ENCODE measurements around the gene TCF3. TPM values are rescaled to one million over a fixed set of nuclear protein-coding genes. Genes with fewer than 3 reads are reported as not detected.
"Not testable (repeated sequence)": the region's sequence is repeated elsewhere in the genome, so short reads cannot be mapped to it uniquely, and the experiment has no call there.

TCF3 gene
- total RNA-seq, 5 donors from 2014 or later (not counting 1 experiment from before 2014, with no cell fraction given), result 63.3 to 107 (median 94.6) TPM

DNA sequence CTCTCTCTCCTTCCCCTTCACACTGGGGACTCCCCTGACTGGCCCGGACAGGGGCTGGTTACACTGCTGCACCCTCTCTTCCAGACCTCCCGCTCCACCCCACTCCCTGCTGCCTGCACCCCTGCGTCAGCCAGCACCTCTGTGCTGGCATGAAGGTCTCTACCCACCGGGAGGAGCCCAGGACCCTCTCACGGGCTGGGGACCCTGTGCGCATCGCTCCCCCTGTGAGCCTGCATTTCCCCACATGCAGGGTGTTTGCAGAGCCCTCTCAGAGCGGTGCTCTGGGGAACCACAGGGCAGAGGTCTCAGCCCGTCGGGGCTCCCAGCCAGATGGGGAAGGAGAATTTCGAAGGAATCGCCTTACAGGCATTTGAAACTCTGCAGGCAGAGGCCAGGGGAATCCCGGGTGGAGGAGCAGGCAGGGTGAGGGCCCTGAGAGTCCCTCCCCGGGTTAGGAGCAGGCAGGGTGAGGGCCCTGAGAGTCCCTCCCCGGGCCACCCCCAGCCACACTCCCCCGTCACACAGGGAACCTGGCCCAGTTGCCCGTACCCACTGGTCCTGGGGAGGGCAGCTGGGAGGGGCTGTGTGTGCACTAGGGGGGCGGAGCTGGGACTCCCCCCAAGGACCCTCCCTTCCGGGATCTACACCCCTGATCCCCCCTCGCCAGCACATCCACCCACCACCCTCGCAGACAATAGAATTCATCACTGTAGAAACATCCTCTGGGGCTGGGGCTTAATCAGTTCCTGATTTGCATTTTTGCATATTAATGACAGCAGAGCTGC, 16.3 kb upstream of the TCF3 start:
- peak overlapping the region in 1 of 2 donors; percentile 40 for H3K27ac Mint-ChIP-seq
- ChIA-PET CTCF (interaction anchor here in 1 of 2 donors (0.6 to 0.7 kb wide), 2 partner anchors 62 to 146 kb away, joined by 3 read pairs; no protein-coding TSS in a partner anchor), POLR2A (no interaction called here)
- no peaks in the 10 kb centered on the region for H3K36me3 ChIP-seq (ENCODE audit: control insufficient read depth in 2 of 2, extremely low read depth in 1 of 2, insufficient read depth in 1 of 2, low read length in 1 of 2)
- H3K36me3 Mint-ChIP-seq, result no peaks in the 10 kb centered on the region
- peaks cover 14 to 20% (median 20%) of the 10 kb centered on the region in 3 donors for H3K4me1 Mint-ChIP-seq
- H3K9me3 Mint-ChIP-seq, result no peaks in the 10 kb centered on the region
- H3K9me3 ChIP-seq, result no peaks in the 10 kb centered on the region
- 2% methylated on average over 7 of the region's 21 CpGs for WGBS (ENCODE audit: insufficient coverage)
- ATAC-seq (replicated peaks in 1 of 4), result peak; percentile 31 to 58 (median 44)
- no peak overlapping the region for H3K4me3 ChIP-seq (ENCODE audit: control insufficient read depth in 1 of 2, extremely low read depth in 1 of 2, low read length in 1 of 2)
- no peak overlapping the region for H3K27ac ChIP-seq (ENCODE audit: low read length)
- peak in 6 of 35 experiments; percentile 5 to 51 (median 15) for DNase-seq
- H3K27me3 ChIP-seq (replicated peaks in 1 of 2; ENCODE audit: control insufficient read depth in 2 of 2, extremely low read depth in 1 of 2, insufficient read depth in 2 of 2, low read length in 1 of 2), result peaks cover 3 to 72% of the 10 kb centered on the region in 2 experiments
- H3K4me1 ChIP-seq (ENCODE audit: control insufficient read depth in 1 of 2, extremely low read depth in 1 of 2, insufficient read depth in 2 of 2, low read length in 2 of 2), result peaks cover 2 to 25% of the 10 kb centered on the region in 2 experiments
- peak overlapping the region in 2 of 3 donors; percentile 6 to 13 for H3K4me3 Mint-ChIP-seq
- H3K27me3 Mint-ChIP-seq, result peaks cover 35 to 39% of the 10 kb centered on the region in 2 donors

DNA sequence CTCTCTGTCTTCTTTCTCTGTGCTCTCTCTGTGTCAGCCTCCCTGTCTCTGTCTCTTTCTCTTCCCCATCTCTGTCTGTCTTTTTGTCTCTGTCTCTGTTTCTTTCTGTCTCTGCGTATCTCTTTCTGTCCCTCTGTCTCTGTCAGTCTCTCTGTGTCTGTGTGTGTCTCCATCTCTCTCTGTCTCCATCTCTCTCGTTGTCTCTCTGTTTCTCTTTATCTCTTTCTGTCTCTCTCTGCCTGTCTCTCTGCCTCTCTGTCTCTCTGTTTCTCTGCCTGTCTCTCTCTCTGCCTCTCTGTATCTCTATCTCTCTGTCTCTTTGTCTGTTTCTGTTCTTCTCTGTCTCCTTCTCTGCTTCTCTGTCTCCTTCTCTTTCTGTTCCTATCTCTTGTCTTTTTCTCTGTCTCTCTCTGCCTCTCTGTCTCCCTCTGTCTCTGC, 15.7 kb upstream of the TCF3 start:
- ChIA-PET POLR2A (no interaction called here), CTCF (no interaction called here)
- peaks cover 3 to 68% of the 10 kb centered on the region in 2 experiments for H3K27me3 ChIP-seq (replicated peaks in 1 of 2; ENCODE audit: control insufficient read depth in 2 of 2, extremely low read depth in 1 of 2, insufficient read depth in 2 of 2, low read length in 1 of 2)
- DNase-seq (no peak), ATAC-seq (replicated peaks in 1 of 4) (no peak)
- Mint-ChIP-seq H3K4me1 (peaks cover 14 to 20% (median 19%) of the 10 kb centered on the region in 3 donors), H3K9me3 (no peaks in the 10 kb centered on the region), H3K27me3 (peaks cover 30 to 33% of the 10 kb centered on the region in 2 donors), H3K4me3 (peak overlapping the region in 1 of 3 donors; percentile 13), H3K27ac (peak overlapping the region in 1 of 2 donors; percentile 40), H3K36me3 (no peaks in the 10 kb centered on the region)
- no peaks in the 10 kb centered on the region for H3K36me3 ChIP-seq (ENCODE audit: control insufficient read depth in 2 of 2, extremely low read depth in 1 of 2, insufficient read depth in 1 of 2, low read length in 1 of 2)
- no peak overlapping the region for H3K27ac ChIP-seq (ENCODE audit: low read length)
- peaks cover 2 to 25% of the 10 kb centered on the region in 2 experiments for H3K4me1 ChIP-seq (ENCODE audit: control insufficient read depth in 1 of 2, extremely low read depth in 1 of 2, insufficient read depth in 2 of 2, low read length in 2 of 2)
- H3K9me3 ChIP-seq, result no peaks in the 10 kb centered on the region
- H3K4me3 ChIP-seq (ENCODE audit: control insufficient read depth in 1 of 2, extremely low read depth in 1 of 2, low read length in 1 of 2), result no peak overlapping the region
- WGBS (ENCODE audit: insufficient coverage), result 85% methylated on average over 2 of the region's 2 CpGs

DNA sequence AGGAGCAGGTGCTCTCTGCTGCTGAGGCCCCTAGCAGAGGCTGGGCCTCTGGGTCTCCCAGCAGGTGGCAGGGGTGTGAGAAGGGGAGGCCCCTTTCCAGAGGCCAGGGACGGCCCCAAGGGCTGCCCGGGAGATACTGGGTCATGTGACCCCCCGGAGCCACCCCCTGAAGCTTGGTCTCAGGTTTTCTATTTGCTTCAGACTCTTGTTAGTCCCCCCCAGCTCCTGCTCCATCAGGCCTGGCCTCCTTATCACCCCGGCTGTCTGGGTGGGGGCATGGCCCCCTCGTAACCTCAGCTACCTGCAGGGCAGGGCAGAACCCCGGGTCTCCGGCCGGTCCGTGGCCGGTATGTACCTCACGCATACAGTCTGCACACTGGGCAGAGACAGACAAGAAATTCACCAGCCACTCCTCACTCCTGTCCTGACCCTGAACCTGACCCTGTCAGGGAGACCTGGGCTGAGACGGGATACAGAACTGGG, 13.2 kb upstream of the TCF3 start:
- Mint-ChIP-seq H3K4me3 (no peak overlapping the region), H3K27me3 (peaks cover 23% of the 10 kb centered on the region in 2 donors), H3K9me3 (no peaks in the 10 kb centered on the region), H3K27ac (no peak overlapping the region), H3K36me3 (no peaks in the 10 kb centered on the region), H3K4me1 (peaks cover 12 to 20% (median 15%) of the 10 kb centered on the region in 3 donors)
- no peak for DNase-seq
- Histone ChIP-seq H3K4me3 (ENCODE audit: control insufficient read depth in 1 of 2, extremely low read depth in 1 of 2, low read length in 1 of 2) (no peak overlapping the region), H3K36me3 (ENCODE audit: control insufficient read depth in 2 of 2, extremely low read depth in 1 of 2, insufficient read depth in 1 of 2, low read length in 1 of 2) (no peaks in the 10 kb centered on the region), H3K27me3 (replicated peaks in 1 of 2; ENCODE audit: control insufficient read depth in 2 of 2, extremely low read depth in 1 of 2, insufficient read depth in 2 of 2, low read length in 1 of 2) (peaks cover 3 to 44% of the 10 kb centered on the region in 2 experiments), H3K4me1 (ENCODE audit: control insufficient read depth in 1 of 2, extremely low read depth in 1 of 2, insufficient read depth in 2 of 2, low read length in 2 of 2) (peaks cover 2 to 16% of the 10 kb centered on the region in 2 experiments), H3K9me3 (no peaks in the 10 kb centered on the region), H3K27ac (ENCODE audit: low read length) (no peak overlapping the region)
- ATAC-seq (replicated peaks in 1 of 4), result no peak
- WGBS (ENCODE audit: insufficient coverage), result 87% methylated on average over 8 of the region's 12 CpGs
- CTCF ChIA-PET, result no interaction called here
- POLR2A ChIA-PET, result no interaction called here

DNA sequence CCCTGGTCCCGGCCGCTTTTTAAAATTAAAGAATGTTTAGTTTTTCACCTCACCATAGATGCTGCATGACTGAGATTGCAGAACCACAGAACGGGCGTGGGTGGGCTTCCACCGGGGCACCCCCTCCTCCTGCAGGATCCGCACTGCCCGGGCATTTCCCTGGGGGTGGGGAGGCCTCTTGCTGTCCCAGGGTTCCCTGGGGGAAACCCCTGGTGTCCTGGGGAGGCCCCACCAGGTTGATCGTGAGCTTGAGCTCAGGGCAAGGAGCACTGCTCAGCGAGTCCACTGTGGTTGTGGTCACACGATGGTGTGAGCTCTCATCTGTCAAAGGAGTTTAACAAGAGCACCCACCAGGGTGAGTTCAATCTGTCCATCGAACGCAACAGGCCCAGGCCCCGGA, 11.4 kb upstream of the TCF3 start:
- Mint-ChIP-seq H3K27ac (no peak overlapping the region), H3K36me3 (no peaks in the 10 kb centered on the region), H3K27me3 (peaks cover 12 to 15% of the 10 kb centered on the region in 2 donors), H3K9me3 (no peaks in the 10 kb centered on the region), H3K4me1 (peaks cover 8 to 15% (median 13%) of the 10 kb centered on the region in 3 donors), H3K4me3 (no peak overlapping the region)
- Histone ChIP-seq H3K36me3 (ENCODE audit: control insufficient read depth in 2 of 2, extremely low read depth in 1 of 2, insufficient read depth in 1 of 2, low read length in 1 of 2) (no peaks in the 10 kb centered on the region), H3K4me1 (ENCODE audit: control insufficient read depth in 1 of 2, extremely low read depth in 1 of 2, insufficient read depth in 2 of 2, low read length in 2 of 2) (peaks cover 0 to 10% of the 10 kb centered on the region in 2 experiments), H3K27ac (ENCODE audit: low read length) (no peak overlapping the region), H3K27me3 (replicated peaks in 1 of 2; ENCODE audit: control insufficient read depth in 2 of 2, extremely low read depth in 1 of 2, insufficient read depth in 2 of 2, low read length in 1 of 2) (peaks cover 3 to 36% of the 10 kb centered on the region in 2 experiments), H3K9me3 (no peaks in the 10 kb centered on the region), H3K4me3 (ENCODE audit: control insufficient read depth in 1 of 2, extremely low read depth in 1 of 2, low read length in 1 of 2) (no peak overlapping the region)
- WGBS (ENCODE audit: insufficient coverage), result 34% methylated on average over 5 of the region's 13 CpGs
- ATAC-seq (replicated peaks in 1 of 4), result no peak
- POLR2A ChIA-PET, result no interaction called here
- CTCF ChIA-PET, result no interaction called here
- DNase-seq, result no peak

DNA sequence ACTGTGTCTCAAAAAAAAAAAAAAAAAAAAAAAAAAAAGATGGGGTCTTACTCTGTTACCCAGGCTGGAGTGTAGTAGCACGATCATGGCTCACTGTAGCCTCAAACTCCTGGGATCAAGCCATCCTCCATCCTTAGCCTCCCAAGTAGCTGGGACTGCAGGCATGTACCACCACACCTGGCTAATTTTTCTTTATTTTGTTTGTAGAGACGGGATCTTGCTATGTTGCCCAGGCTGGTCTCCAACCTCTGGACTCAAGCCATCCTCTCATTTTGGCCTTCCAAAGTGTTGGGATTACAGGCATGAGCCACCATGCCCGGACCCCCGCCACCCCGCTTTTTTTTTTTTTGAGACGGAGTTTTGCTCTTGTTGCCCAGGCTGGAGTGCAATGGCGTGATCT, 10.8 kb upstream of the TCF3 start:
- peaks cover 6 to 10% of the 10 kb centered on the region in 2 donors for H3K27me3 Mint-ChIP-seq
- CTCF ChIA-PET; H3K4me3 Mint-ChIP-seq; H3K27ac Mint-ChIP-seq; H3K27ac ChIP-seq (ENCODE audit: low read length); POLR2A ChIA-PET; H3K4me3 ChIP-seq (ENCODE audit: control insufficient read depth in 1 of 2, extremely low read depth in 1 of 2, low read length in 1 of 2); H3K9me3 Mint-ChIP-seq; ATAC-seq (replicated peaks in 1 of 4); H3K36me3 ChIP-seq (ENCODE audit: control insufficient read depth in 2 of 2, extremely low read depth in 1 of 2, insufficient read depth in 1 of 2, low read length in 1 of 2); H3K9me3 ChIP-seq; H3K4me1 ChIP-seq (ENCODE audit: control insufficient read depth in 1 of 2, extremely low read depth in 1 of 2, insufficient read depth in 2 of 2, low read length in 2 of 2); H3K36me3 Mint-ChIP-seq; DNase-seq: not testable (repeated sequence)
- WGBS (ENCODE audit: insufficient coverage), result 97% methylated on average over 3 of the region's 7 CpGs
- H3K4me1 Mint-ChIP-seq, result peaks cover 4 to 11% (median 6%) of the 10 kb centered on the region in 3 donors
- H3K27me3 ChIP-seq (replicated peaks in 1 of 2; ENCODE audit: control insufficient read depth in 2 of 2, extremely low read depth in 1 of 2, insufficient read depth in 2 of 2, low read length in 1 of 2), result peaks cover 0 to 36% of the 10 kb centered on the region in 2 experiments

DNA sequence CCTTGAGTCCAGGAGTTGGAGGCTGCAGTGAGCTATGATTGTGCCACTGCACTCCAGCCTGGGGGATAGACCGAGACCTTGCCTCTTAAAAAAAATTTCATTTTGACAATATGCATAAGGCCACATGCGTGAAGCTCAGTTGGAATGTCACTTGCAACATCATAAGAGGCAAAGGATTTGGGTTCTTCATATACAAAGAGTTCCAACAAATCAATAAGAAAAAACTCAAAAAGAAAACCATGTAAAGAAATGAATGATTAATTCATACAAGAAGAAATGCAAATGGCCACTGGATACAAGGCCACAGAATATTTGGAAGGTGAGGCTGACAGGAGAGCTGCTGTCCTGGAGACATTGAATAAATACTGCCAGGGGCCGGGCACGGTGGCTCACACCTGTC, 9.6 kb upstream of the TCF3 start:
- 100% methylated on average over 2 of the region's 4 CpGs for WGBS (ENCODE audit: insufficient coverage)
- Histone ChIP-seq H3K4me1 (ENCODE audit: control insufficient read depth in 1 of 2, extremely low read depth in 1 of 2, insufficient read depth in 2 of 2, low read length in 2 of 2) (peaks cover 0 to 5% of the 10 kb centered on the region in 2 experiments), H3K36me3 (ENCODE audit: control insufficient read depth in 2 of 2, extremely low read depth in 1 of 2, insufficient read depth in 1 of 2, low read length in 1 of 2) (no peaks in the 10 kb centered on the region), H3K27ac (ENCODE audit: low read length) (no peak overlapping the region), H3K9me3 (no peaks in the 10 kb centered on the region), H3K4me3 (ENCODE audit: control insufficient read depth in 1 of 2, extremely low read depth in 1 of 2, low read length in 1 of 2) (no peak overlapping the region), H3K27me3 (replicated peaks in 1 of 2; ENCODE audit: control insufficient read depth in 2 of 2, extremely low read depth in 1 of 2, insufficient read depth in 2 of 2, low read length in 1 of 2) (peaks cover 0 to 36% of the 10 kb centered on the region in 2 experiments)
- ATAC-seq (replicated peaks in 1 of 4), result no peak
- POLR2A ChIA-PET, result no interaction called here
- CTCF ChIA-PET, result no interaction called here
- Mint-ChIP-seq H3K9me3 (no peaks in the 10 kb centered on the region), H3K36me3 (no peaks in the 10 kb centered on the region), H3K27me3 (peaks cover 0 to 3% of the 10 kb centered on the region in 2 donors), H3K4me3 (no peak overlapping the region), H3K4me1 (peaks cover 0 to 6% (median 0%) of the 10 kb centered on the region in 3 donors), H3K27ac (no peak overlapping the region)
- DNase-seq, result no peak
